GM19328 (cell line): ENCODE measurements around the gene MYL12B.
"Not testable (repeated sequence)": the region's sequence is repeated elsewhere in the genome, so short reads cannot be mapped to it uniquely, and the experiment has no call there.

Experiments used
- ATAC-seq: cut with Tn5 transposase; IDR thresholded peaks from one replicate; pipeline ENCODE4 v1.9.1; 2021; ENCODE audit warnings: mild to moderate bottlenecking, moderate library complexity; ENCODE audit not compliant: unreplicated experiment

Gene MYL12B

DNA sequence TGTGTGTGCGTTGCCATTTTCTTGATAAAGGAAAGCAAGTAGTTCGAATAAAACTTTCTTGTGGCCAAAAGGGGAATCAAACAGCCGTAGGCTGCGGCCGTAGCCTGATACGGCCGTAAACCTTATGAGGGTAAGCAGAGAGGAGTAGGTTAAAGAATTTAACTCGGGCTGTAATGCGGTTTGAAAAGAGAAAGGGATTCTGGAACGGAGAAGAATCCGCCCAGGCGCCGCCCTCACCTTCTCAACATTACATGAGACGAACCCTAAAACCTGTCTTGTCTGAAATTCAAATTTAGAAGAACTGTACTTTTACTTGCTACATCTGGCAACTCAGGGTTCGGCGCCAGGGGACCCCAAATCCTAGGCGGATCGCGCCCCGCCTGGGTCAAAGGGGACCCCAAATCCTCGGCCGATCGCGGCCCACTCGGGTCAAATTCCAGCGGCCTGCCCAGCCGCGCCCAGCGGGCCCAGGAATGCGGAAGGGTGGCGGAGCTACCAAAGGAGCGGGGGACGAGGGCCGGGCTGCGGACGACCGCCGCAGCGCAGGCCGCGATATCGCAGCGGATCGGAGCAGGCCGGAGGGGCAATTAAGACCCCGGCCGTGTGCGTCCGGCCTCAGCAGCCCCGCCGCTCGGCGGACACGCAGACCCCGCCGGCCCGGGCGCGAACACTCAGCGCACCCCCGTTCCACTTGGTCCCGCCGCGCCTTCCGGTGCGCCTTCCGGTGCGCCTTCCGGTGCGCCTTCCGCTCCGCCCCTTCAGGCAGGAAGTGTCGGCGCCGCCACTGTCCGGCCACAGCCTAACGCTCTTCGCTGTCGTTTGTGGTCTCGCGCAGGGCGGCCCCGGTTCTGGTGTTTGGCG is at the start of gene MYL12B:
MYL12B (plus strand) TSS at position 761 of the 861 bp plus-strand sequence. CDS start 10,766 bp downstream, outside the sequence.
- peak; percentile 79 for ATAC-seq

- ATAC-seq: no peak
These were observed 49.3 kb upstream of the MYL12B start for GRCh38 chr18:3212657-3213056.

DNA sequence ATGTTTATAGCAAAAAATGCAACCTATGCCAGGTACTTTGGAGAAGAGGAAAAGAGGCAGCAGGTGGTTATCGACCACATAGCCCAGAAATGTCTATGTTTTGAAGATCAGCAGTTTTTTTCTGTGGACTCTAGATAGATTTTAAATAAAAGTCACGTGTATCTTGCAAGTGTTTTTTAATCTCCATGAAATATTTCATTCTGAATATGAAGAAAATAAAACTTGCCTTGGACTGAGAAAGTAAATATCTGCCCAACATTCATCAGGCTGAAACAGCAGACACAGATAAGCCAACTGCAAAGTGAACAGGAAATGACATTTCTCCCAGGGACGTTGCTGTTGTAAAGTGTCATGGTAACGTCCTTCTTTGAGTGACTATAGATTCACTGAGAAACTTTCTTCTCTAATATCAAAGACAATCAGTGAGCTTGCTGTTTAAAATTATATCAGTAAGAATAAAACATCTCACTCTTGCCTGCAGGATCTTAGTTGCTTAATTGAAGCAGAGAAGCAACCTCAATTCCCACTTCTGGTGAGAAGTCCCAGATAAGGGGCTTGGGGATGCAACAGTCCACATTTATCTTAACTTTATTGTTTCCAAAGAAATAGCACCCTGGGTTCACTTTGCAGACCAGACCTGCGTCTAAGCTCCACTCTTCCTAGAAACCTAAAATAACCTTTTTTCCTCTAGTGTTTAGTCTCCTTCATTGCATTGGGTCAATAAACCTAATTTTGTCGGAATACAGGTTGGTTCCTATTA is 48.5 kb upstream of the MYL12B start:
- ATAC-seq: no peak

- no peak for ATAC-seq
These were observed 46.9 kb upstream of the MYL12B start for GRCh38 chr18:3214855-3215637.

DNA sequence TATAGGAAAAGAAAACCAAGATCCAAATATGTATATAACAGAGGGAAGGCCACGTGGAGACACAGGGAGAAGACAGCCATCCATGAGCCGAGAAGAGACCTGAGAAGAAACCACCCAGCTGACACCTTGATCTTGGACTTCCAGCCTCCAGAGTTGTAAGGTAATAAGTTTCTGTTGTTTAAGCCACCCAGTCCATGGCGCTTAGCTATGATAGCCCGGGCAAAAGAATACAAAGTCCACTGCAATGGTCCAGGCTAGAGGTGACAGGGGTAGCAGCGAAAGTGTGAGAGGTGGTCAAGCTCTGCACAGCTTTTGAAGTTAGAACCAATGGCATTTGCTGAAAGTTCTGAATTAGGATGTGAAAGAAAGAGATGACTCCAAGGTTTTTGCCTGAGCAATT is 44.9 kb upstream of the MYL12B start:
- ATAC-seq: no peak

- no peak for ATAC-seq
These were observed 43.8 kb upstream of the MYL12B start for GRCh38 chr18:3217948-3218647.

DNA sequence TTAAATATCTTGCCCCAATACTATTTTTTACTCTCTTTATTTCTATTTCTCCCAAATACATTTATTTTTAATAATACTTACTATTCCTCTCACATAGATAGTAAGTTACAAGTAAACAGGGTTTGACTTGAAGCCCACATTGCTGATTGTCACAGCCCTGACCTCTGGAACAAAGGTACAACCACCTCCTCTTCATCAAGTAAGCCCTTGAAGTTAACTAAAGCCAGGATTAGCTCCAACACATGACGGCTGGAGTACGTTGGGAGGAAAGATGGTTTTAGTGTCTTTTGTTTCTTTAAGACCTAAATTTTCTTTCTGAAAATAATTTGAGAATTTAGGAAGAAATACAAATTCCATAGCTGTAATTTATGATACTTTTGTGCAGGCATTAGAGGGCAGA is 43.1 kb upstream of the MYL12B start:
- no peak for ATAC-seq

- no peak for ATAC-seq
These were observed 42.7 kb upstream of the MYL12B start for GRCh38 chr18:3219241-3219630.

- no peak for ATAC-seq
These were observed 42.1 kb upstream of the MYL12B start, which contains the start of gene MYOM1 for GRCh38 chr18:3219631-3220335. Gene MYOM1 (minus strand): TSS chr18:3219968. CDS start chr18:3215223, 4,745 bp downstream.

- ATAC-seq: not testable (repeated sequence)
These were observed 41.1 kb upstream of the MYL12B start for GRCh38 chr18:3220868-3221267.

DNA sequence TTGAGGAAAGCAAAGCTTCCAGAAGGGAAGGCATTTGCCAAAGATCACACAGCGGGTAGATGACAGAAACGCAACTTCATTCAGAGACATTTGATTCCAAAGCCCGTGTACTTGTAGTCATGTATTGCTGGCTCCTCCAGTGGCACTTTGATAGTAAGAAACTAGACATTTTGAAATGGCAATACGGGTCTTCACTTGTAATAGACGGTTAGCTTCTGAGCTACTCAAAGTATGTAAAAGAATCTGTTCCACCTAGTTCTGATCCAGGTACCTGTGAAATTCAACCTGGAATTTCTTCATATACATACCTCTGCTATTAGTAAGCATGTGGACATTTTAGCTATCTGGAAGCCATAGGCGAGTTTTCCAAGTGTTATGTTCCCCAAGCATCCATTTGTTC is 40.4 kb upstream of the MYL12B start:
- no peak for ATAC-seq

DNA sequence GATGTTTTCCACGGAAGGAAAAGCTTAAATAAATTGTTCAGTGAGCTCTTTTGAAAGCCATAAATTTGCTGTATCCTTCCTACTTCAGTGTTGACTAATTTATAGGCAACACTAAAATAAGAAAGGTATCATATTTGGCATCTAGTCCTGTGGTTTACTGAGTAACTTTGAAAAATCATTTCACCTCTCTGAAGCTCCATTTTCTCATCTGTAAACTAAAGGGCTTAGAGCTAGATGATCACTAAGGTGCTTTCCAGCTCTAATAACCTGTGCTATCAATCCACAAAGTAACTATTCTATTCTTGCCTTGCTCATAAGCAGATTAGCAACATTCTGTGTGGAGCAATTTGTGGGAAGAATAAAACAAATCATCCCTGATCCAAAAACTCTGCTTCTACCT is 38.6 kb upstream of the MYL12B start:
- ATAC-seq: no peak

DNA sequence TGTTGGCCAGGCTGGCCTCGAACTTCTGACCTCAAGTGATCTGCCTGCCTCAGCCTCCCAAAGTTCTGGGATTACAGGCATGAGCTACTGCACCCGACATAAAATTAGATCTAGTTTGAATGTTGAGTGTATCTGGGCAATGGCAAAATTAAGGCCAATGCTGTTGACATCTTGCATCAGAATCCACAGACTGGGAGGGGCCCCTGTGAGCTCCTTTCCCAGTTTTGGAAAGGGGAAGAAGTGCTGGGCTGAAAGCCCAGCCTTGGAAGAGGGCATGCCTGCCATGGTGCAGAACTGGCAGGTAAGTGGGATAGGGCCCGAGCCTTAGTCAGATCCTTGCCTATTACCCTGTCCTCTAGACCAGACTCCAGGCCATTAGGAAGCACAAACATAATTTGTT is 37.7 kb upstream of the MYL12B start:
- ATAC-seq: no peak

DNA sequence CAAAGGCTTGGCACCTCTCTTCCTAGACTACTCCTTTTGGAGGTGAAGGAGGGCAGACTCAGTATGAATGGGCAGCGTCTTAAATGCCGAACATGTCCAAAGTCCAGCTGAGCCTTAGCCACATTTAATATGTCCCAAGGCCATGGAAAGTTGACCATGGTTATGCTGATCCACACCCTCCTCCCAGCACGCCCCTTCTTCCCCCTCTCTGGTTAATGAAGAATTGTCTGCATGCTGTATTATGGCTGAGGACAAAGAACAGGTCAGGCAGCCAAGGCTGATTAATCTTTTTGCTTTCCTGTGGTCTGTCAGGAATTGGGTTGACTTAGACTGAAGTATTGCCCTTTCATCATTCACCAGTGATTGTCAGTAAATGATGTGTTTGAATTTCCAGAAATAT is 36.3 kb upstream of the MYL12B start:
- no peak for ATAC-seq

GRCh38 chr18:3226048-3226447 is 35.9 kb upstream of the MYL12B start:
- no peak for ATAC-seq

- ATAC-seq: no peak
These were observed 31.3 kb upstream of the MYL12B start for GRCh38 chr18:3230401-3231334.

DNA sequence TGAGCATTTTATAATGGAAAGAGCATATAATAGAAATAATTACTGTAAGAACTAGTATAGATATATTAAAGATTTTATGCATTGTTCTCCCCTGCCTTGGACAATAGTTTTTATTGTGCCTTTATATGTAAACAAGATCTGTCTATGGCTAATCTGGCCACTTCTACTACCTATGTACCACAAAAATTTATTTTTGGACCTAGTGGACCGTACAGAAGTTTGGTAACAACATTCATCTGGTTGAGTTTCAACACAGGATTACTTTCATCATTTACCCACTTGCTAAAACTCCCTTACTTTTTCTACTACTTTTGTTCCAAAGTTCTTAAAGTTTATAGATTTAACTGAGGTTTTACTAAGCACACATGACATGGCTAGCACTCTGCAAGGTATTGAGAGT is 28.9 kb upstream of the MYL12B start:
- ATAC-seq: no peak

DNA sequence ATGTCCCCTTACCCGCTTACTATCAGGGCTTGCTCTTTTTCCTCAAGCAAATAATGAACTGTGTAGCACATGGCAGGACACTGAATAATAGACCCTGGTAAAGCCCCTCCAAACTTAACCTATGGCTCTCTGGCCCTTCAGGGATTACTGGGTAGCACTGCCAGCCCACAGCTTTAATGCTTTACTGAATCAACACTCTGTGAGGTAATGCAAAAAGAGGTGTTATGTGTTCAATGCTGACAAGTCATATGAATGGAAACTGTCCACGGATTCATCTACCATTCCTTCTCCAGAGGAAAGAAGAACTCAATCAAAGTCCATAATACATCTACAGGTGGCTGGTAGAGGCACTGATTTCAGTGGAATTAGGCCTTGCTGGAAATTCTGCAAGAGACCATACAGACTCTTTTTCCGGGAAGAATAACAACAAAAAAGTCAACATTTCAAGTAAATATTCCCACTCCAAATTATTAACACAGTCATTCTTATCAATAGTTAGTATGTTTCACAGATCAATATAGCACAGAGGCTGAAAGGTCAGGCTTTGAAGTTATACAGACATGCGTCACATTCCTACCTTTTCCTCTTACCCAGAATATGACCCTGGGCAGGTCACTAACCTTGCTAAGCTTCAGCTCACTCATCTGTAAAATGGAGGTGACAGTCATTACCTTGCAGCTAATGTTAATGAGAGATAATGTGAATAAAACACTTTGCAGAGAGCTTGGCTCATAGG is 28.3 kb upstream of the MYL12B start:
- ATAC-seq: no peak
